H1 (cell line): ENCODE results near the gene ATP6V1G3. TPM values are rescaled to one million over a fixed set of nuclear protein-coding genes. Genes with fewer than 3 reads are reported as not detected.

Experiments
- CTCF ChIA-PET: fragments of 300-600 bp; sonication (Branson Sonifier 250); formaldehyde crosslinking; loops from one replicate; lab custom pipeline; 2021; ENCODE audit not compliant: partially characterized antibody; lab: Charles Lee
- POLR2A ChIA-PET: fragments of 300-600 bp; sonication (Branson Sonifier 250); formaldehyde crosslinking; loops from one replicate; lab custom pipeline; 2021; ENCODE audit warnings: inconsistent platforms; ENCODE audit not compliant: partially characterized antibody; lab: Charles Lee
- DNase-seq, 2 experiments: peaks; one replicate each; pipeline versions ENCODE4 v3.0.0 to v3.0.0-alpha.2; 2010 to 2022; ENCODE audit warnings: low spot score in 2 of 2, low read depth in 1 of 2, mixed read lengths in 1 of 2
- FAIRE-seq: peaks from 2 replicates; lab custom pipeline; 2011; peaks lifted over from hg19 to GRCh38; lab: Jason Lieb, UNC
- H2AFZ ChIP-seq: 2 replicates; pipeline ENCODE4 v1.8.1; 2012; ENCODE audit warnings: low read length, inconsistent platforms
- H2AK5ac ChIP-seq: 2 replicates; pipeline ENCODE4 v1.6.1; 2013; ENCODE audit warnings: low read depth, low read length
- H2BK120ac ChIP-seq: replicated peaks from 2 replicates; pipeline ENCODE3; 2013; ENCODE audit warnings: low read depth, low read length, inconsistent platforms
- H2BK12ac ChIP-seq: 2 replicates; pipeline ENCODE4 v1.6.1; 2013; ENCODE audit warnings: low read depth, low read length
- H2BK15ac ChIP-seq: 2 replicates; pipeline ENCODE4 v1.6.1; 2013; ENCODE audit warnings: low read length
- H2BK20ac ChIP-seq: 2 replicates; pipeline ENCODE4 v1.6.1; 2013; ENCODE audit warnings: low read length
- H2BK5ac ChIP-seq: 2 replicates; pipeline ENCODE4 v1.6.1; 2013; ENCODE audit warnings: low read depth, low read length
- H3K14ac ChIP-seq: 2 replicates; pipeline ENCODE4 v1.6.1; 2013; ENCODE audit warnings: inconsistent platforms; ENCODE audit not compliant: insufficient read length
- H3K18ac ChIP-seq: 2 replicates; pipeline ENCODE4 v1.6.1; 2013; ENCODE audit warnings: low read length; ENCODE audit errors: extremely low read depth
- H3K23ac ChIP-seq: 2 replicates; pipeline ENCODE4 v1.6.1; 2013; ENCODE audit warnings: inconsistent platforms; ENCODE audit not compliant: insufficient read length
- H3K23me2 ChIP-seq: 2 replicates; pipeline ENCODE4 v1.6.1; 2013; ENCODE audit warnings: low read depth, low read length
- H3K27ac ChIP-seq: 2 replicates; pipeline ENCODE4 v1.6.1; 2011; ENCODE audit warnings: low read depth, low read length, inconsistent platforms
- H3K27me3 ChIP-seq, 4 experiments: replicated peaks in 1 of 4; 1 replicate in 1 of 4; 2 replicates in 3 of 4; pipeline versions ENCODE4 v1.6.1 to v1.8.1; 2011 to 2013; ENCODE audit warnings: low read length in 3 of 4, mild to moderate bottlenecking in 3 of 4, inconsistent platforms in 2 of 4, mixed read lengths in 2 of 4, moderate library complexity in 1 of 4; ENCODE audit not compliant: control insufficient read depth in 3 of 4, insufficient read depth in 3 of 4; ENCODE audit errors: extremely low read depth in 1 of 4
- H3K36me3 ChIP-seq, 4 experiments: 2 replicates each; pipeline versions ENCODE4 v1.6.1 to v1.8.1; 2011 to 2013; ENCODE audit warnings: mild to moderate bottlenecking in 4 of 4, low read length in 3 of 4, moderate library complexity in 2 of 4, control low read depth in 1 of 4, inconsistent platforms in 1 of 4; ENCODE audit not compliant: insufficient read depth in 4 of 4, control insufficient read depth in 2 of 4
- H3K4ac ChIP-seq: replicated peaks from 2 replicates; pipeline ENCODE3; 2013; ENCODE audit warnings: low read length, low read depth, mixed read lengths, inconsistent platforms; ENCODE audit not compliant: insufficient read length
- H3K4me1 ChIP-seq, 4 experiments: replicated peaks in 1 of 4; 1 replicate in 1 of 4; 2 replicates in 3 of 4; pipeline versions ENCODE4 v1.6.1 to v1.8.1; 2011 to 2013; ENCODE audit warnings: low read length in 3 of 4, inconsistent platforms in 2 of 4, mixed read lengths in 1 of 4; ENCODE audit not compliant: insufficient read depth in 4 of 4, control insufficient read depth in 3 of 4
- H3K4me2 ChIP-seq, 2 experiments: 2 replicates each; pipeline versions ENCODE4 v1.6.1 to v1.8.1; 2011 to 2013; ENCODE audit warnings: low read depth in 2 of 2, low read length in 2 of 2, control low read depth in 1 of 2, inconsistent platforms in 1 of 2, mild to moderate bottlenecking in 1 of 2; ENCODE audit not compliant: insufficient read depth in 1 of 2
- H3K4me3 ChIP-seq, 4 experiments: fragments of 200-600, 300-600 bp in 1 of 4; sonication (generic), shearing (Covaris generic), sonication (Bioruptor Twin) in 1 of 4; 2 replicates each; pipeline versions ENCODE4 v1.5.1 to v1.8.1; 2011 to 2016; ENCODE audit warnings: low read length in 4 of 4, low read depth in 3 of 4, control low read depth in 2 of 4, inconsistent platforms in 2 of 4, mild to moderate bottlenecking in 2 of 4, mixed read lengths in 1 of 4, moderate library complexity in 1 of 4; ENCODE audit not compliant: insufficient read depth in 2 of 4; ENCODE audit errors: extremely low read depth in 1 of 4
- H3K56ac ChIP-seq: replicated peaks from 2 replicates; pipeline ENCODE3; 2013; ENCODE audit warnings: low read depth, mild to moderate bottlenecking, mixed read lengths, low read length, inconsistent platforms; ENCODE audit not compliant: insufficient read length
- H3K79me1 ChIP-seq: 2 replicates; pipeline ENCODE4 v1.6.1; 2013; ENCODE audit warnings: low read depth, low read length, control low read depth
- H3K79me2 ChIP-seq, 2 experiments: 2 replicates each; pipeline versions ENCODE4 v1.6.1 to v1.8.1; 2012 to 2013; ENCODE audit warnings: low read length in 2 of 2, mild to moderate bottlenecking in 2 of 2, inconsistent platforms in 1 of 2; ENCODE audit not compliant: insufficient read depth in 2 of 2, control insufficient read depth in 1 of 2
- H3K9ac ChIP-seq, 4 experiments: replicated peaks in 1 of 4; 1 replicate in 1 of 4; 2 replicates in 3 of 4; pipeline versions ENCODE4 v1.6.1 to v1.8.1; 2011 to 2013; ENCODE audit warnings: low read depth in 3 of 4, low read length in 3 of 4, control low read depth in 2 of 4, mild to moderate bottlenecking in 2 of 4, moderate library complexity in 2 of 4, inconsistent platforms in 1 of 4; ENCODE audit errors: extremely low read depth in 1 of 4
- H3K9me3 ChIP-seq, 2 experiments: 2 replicates each; pipeline versions ENCODE4 v1.6.1 to v1.8.1; 2012 to 2013; ENCODE audit warnings: mild to moderate bottlenecking in 2 of 2, moderate library complexity in 2 of 2, control low read depth in 1 of 2, inconsistent platforms in 1 of 2, low read depth in 1 of 2, low read length in 1 of 2, mixed read lengths in 1 of 2; ENCODE audit not compliant: insufficient read depth in 2 of 2
- H4K20me1 ChIP-seq, 2 experiments: replicated peaks in 1 of 2; 2 replicates each; pipeline versions ENCODE3 to v1.8.1; 2011 to 2013; ENCODE audit warnings: inconsistent platforms in 2 of 2, low read length in 2 of 2, mild to moderate bottlenecking in 1 of 2; ENCODE audit not compliant: insufficient read depth in 2 of 2, control insufficient read depth in 1 of 2
- H4K5ac ChIP-seq: 2 replicates; pipeline ENCODE4 v1.6.1; 2013; ENCODE audit warnings: low read length, low read depth, mixed read lengths, inconsistent platforms; ENCODE audit not compliant: insufficient read length
- H4K8ac ChIP-seq: 2 replicates; pipeline ENCODE4 v1.8.0; 2013; ENCODE audit warnings: mild to moderate bottlenecking, moderate library complexity, low read length, inconsistent platforms; ENCODE audit not compliant: insufficient read depth; ENCODE audit errors: extremely low read depth
- H4K91ac ChIP-seq: replicated peaks from 2 replicates; pipeline ENCODE3; 2013; ENCODE audit warnings: low read length, mixed read lengths, inconsistent platforms; ENCODE audit not compliant: insufficient read length
- ASH2L ChIP-seq: fragments of 200-600, 300-600 bp; sonication (generic); IDR thresholded peaks from one replicate; pipeline ENCODE4 v1.7.1; 2017; ENCODE audit warnings: low read length
- ATF2 ChIP-seq: IDR thresholded peaks from 2 replicates; pipeline ENCODE4 v1.6.1; 2012; ENCODE audit warnings: low read length, inconsistent platforms
- BCL11A ChIP-seq, 2 experiments: IDR thresholded peaks; one replicate each; pipeline ENCODE4 v1.6.1; 2011; ENCODE audit warnings: low read depth in 2 of 2, low read length in 2 of 2, mild to moderate bottlenecking in 2 of 2
- BRCA1 ChIP-seq: IDR thresholded peaks from 2 replicates; pipeline ENCODE4 v1.6.1; 2012; ENCODE audit warnings: low read depth, low read length, improper control_type of control experiment
- CBX5 ChIP-seq: fragments of 300-800, 300-1000 bp; sonication (generic); IDR thresholded peaks from 2 replicates; pipeline ENCODE4 v1.7.1; 2016; ENCODE audit warnings: antibody characterized with exemption, low read length, low read depth
- CHD1 ChIP-seq: IDR thresholded peaks from 2 replicates; pipeline ENCODE4 v1.6.1; 2012; ENCODE audit warnings: low read depth, low read length, improper control_type of control experiment
- CTBP2 ChIP-seq: IDR thresholded peaks from 2 replicates; pipeline ENCODE4 v1.7.0; 2011; ENCODE audit warnings: borderline replicate concordance, mild to moderate bottlenecking, moderate library complexity, mixed read lengths, low read length; ENCODE audit not compliant: insufficient read depth, insufficient read length
- NRF1 ChIP-seq: IDR thresholded peaks from 2 replicates; pipeline ENCODE4 v1.6.1; 2011; ENCODE audit warnings: mild to moderate bottlenecking, low read depth, low read length, improper control_type of control experiment
- RXRA ChIP-seq: IDR thresholded peaks from 2 replicates; pipeline ENCODE4 v1.6.1; 2011; ENCODE audit warnings: low read depth, mild to moderate bottlenecking, low read length, moderate library complexity; ENCODE audit not compliant: insufficient read depth
- YY1 ChIP-seq: IDR thresholded peaks from 2 replicates; pipeline ENCODE4 v1.6.1; 2011; ENCODE audit warnings: low read depth, mild to moderate bottlenecking, low read length
- WGBS, 2 experiments: shearing (Covaris generic) in 1 of 2; methylation state at CpG; one replicate each; pipeline versions ENCODE4 v1.1.6 to v1.1.7; 2013 to 2015; ENCODE audit warnings: low lambda C conversion rate in 2 of 2, mixed read lengths in 2 of 2, inconsistent platforms in 1 of 2, low coverage in 1 of 2, missing lambda C conversion rate in 1 of 2; ENCODE audit not compliant: insufficient replicate concordance in 2 of 2, insufficient coverage in 1 of 2, insufficient read length in 1 of 2; ENCODE audit errors: extremely low coverage in 1 of 2, missing lambda C conversion rate in 1 of 2; 5-methylcytosine and 5-hydroxymethylcytosine counted together
- polyA plus RNA-seq, 7 experiments: library from polyadenylated mRNA; depleted of rRNA in 3 of 7; stranded (reverse) in 5 of 7; unstranded in 2 of 7; fragments of >200 nt in 5 of 7; fragments of 200-250 nt in 2 of 7; gene quantifications; 1 replicate in 5 of 7; 2 replicates in 1 of 7; 4 replicates in 1 of 7; pipeline versions ENCODE4 v1.2.1 to v1.2.3, GENCODE V29; 2011 to 2013; ENCODE audit warnings: missing spikeins in 2 of 7, mixed read lengths in 2 of 7
- total RNA-seq: library from RNA; stranded (reverse); fragmentation: NEBNext Ultra II Directional; extraction: Animal tissue kit (Norgen Biotek cat#: 25700); gene quantifications from 2 replicates; pipeline ENCODE4 v1.2.1, GENCODE V29; 2021

Gene ATP6V1G3
- total and polyA plus RNA-seq, 2 of the 8 experiments (the other 6 are each of a cell fraction or from before 2014, with no cell fraction given) = not detected

DNA sequence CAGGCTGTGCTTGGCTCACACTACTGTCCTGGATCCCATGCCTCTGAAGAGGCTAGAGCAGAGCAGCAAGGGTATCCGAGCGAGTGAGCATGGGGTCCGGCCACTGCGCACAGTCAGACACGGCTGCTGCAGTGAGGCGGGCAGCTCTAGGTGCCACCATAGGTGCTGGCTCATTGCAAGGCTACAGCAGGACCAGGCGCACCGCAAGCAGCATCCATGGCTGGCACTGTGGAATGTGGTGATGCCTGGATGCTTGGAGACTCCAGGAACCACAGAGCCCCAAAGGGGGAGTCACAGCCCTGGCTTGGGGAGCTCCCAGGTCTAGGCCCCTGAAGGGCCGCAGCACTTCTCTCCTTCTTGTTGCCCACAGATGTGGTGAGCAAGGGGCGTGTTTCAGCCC lies 47.2 kb downstream of the ATP6V1G3 start:
- ChIA-PET CTCF (interaction anchor here (0.6 to 1.6 kb wide), 2 partner anchors 296 to 694 kb away, joined by 3 read pairs; no protein-coding TSS in a partner anchor), POLR2A (no interaction called here)
- H3K4me2 ChIP-seq = no peak overlapping the region
- H3K79me2 ChIP-seq = no peaks in the 10 kb centered on the region
- H3K23me2 ChIP-seq = no peaks in the 10 kb centered on the region
- H2BK15ac ChIP-seq = no peak overlapping the region
- no peaks in the 10 kb centered on the region for H4K20me1 ChIP-seq
- H2BK5ac ChIP-seq = no peak overlapping the region
- WGBS, 2 experiments = 92% methylated on average over 10 of the region's 10 CpGs; no CpG with 5 or more reads in 1 of the 2 experiments
- no peak overlapping the region for H3K9ac ChIP-seq
- no peaks in the 10 kb centered on the region for H3K9me3 ChIP-seq
- H3K36me3 ChIP-seq = no peaks in the 10 kb centered on the region
- H2BK12ac ChIP-seq = no peak overlapping the region
- no peak overlapping the region for H2BK120ac ChIP-seq
- no peaks in the 10 kb centered on the region for H3K79me1 ChIP-seq
- no peak overlapping the region for H4K91ac ChIP-seq
- no peak overlapping the region for H3K14ac ChIP-seq
- peak overlapping the region; percentile 36 for H3K4ac ChIP-seq
- FAIRE-seq (no peak), DNase-seq (no peak)
- no peak overlapping the region for H2BK20ac ChIP-seq
- H3K18ac ChIP-seq = no peak overlapping the region; the same call in 1 of the 2 replicates
- H3K56ac ChIP-seq = no peak overlapping the region
- no peaks in the 10 kb centered on the region for H3K27me3 ChIP-seq
- H4K5ac ChIP-seq = no peak overlapping the region
- no peak overlapping the region for H2AFZ ChIP-seq
- no peak overlapping the region for H3K27ac ChIP-seq
- H3K4me3 ChIP-seq = no peak overlapping the region
- H3K4me1 ChIP-seq = no peaks in the 10 kb centered on the region
- H2AK5ac ChIP-seq = no peak overlapping the region
- H4K8ac ChIP-seq = peak overlapping the region; percentile 18; the same call in 1 of the 2 replicates
- H3K23ac ChIP-seq = no peak overlapping the region
- TF ChIP-seq NRF1 = no peak
- TF ChIP-seq CHD1 = no peak
- TF ChIP-seq CBX5 = no peak
- TF ChIP-seq YY1 = no peak
- no peak for TF ChIP-seq ASH2L
- TF ChIP-seq BCL11A (IDR thresholded peaks at IDR 0.05; ENCODE audit: low read depth in 2 of 2, low read length in 2 of 2) = no peak
- TF ChIP-seq ATF2 = no peak
- TF ChIP-seq RXRA = no peak
- TF ChIP-seq CTBP2 = no peak
- no peak for TF ChIP-seq BRCA1
